Activated CD8-positive, alpha-beta T cell treated with anti-CD3 and anti-CD28 coated beads, Interleukin-2, amount 10 ng/mL, durations not matched to agents 7 days and 5 days (primary cell): Measurements from ENCODE around the gene UQCC2. TPM values are rescaled to one million over a fixed set of nuclear protein-coding genes. Genes with fewer than 3 reads are reported as not detected.

Experiments used
- ATAC-seq: fragments of 150-1000 bp; cut with Tn5 transposase; one replicate; pipeline ENCODE4 v1.10.0; 2021; ENCODE audit warnings: moderate library complexity
- CTCF ChIA-PET: fragments of 350-600 bp; sonication (Branson Sonifier 250); formaldehyde crosslinking; loops from one replicate; lab custom pipeline; 2021; ENCODE audit warnings: antibody characterized with exemption; lab: Charles Lee
- POLR2A ChIA-PET: fragments of 350-600 bp; sonication (Branson Sonifier 250); formaldehyde crosslinking; loops from one replicate; lab custom pipeline; 2021; ENCODE audit warnings: antibody characterized with exemption; lab: Charles Lee
- DNase-seq: peaks from one replicate; pipeline ENCODE4 v3.0.0-alpha.2; 2020
- H3K27ac Mint-ChIP-seq: one replicate; pipeline ENCODE4 v1.8.0; 2021; ENCODE audit warnings: mild to moderate bottlenecking, mixed read lengths
- H3K27me3 Mint-ChIP-seq: one replicate; pipeline ENCODE4 v1.8.0; 2021; ENCODE audit warnings: low read depth, mixed read lengths
- H3K36me3 Mint-ChIP-seq: one replicate; pipeline ENCODE4 v1.8.0; 2021; ENCODE audit warnings: low read depth, mixed read lengths
- H3K4me1 Mint-ChIP-seq: one replicate; pipeline ENCODE4 v1.8.0; 2021; ENCODE audit warnings: low read depth, mixed read lengths
- H3K4me3 Mint-ChIP-seq: one replicate; pipeline ENCODE4 v1.8.0; 2021; ENCODE audit warnings: mild to moderate bottlenecking, mixed read lengths
- H3K9me3 Mint-ChIP-seq: one replicate; pipeline ENCODE4 v1.8.0; 2022; ENCODE audit warnings: mixed read lengths; ENCODE audit not compliant: insufficient read depth
- total RNA-seq, 2 experiments: library from RNA; stranded (reverse); gene quantifications; one replicate each; pipeline ENCODE4 v1.2.3, GENCODE V29; 2021

Gene UQCC2
- total RNA-seq, 2 experiments from 2014 or later = 88.1 to 89.6 TPM

DNA sequence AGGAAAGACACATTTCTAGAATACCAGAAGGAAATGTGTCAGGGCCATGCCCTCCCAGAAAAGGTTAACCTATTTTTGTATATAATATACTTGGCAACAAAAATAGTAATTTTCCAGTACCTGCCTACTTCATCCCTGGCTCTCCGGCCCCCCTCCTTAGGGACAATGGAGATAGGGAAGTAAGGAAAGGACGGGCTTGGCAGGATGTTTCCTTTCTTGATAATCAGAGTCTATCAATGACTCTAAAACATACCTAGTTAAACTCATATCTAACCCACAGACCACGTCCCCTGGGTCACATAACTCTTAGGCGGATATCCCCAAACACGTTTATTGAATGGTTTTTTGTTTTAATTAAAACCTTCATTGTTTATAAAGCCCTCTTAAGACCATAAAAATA lies 11.8 kb downstream of the UQCC2 start:
- Mint-ChIP-seq H3K36me3 (peaks cover 57% of the 10 kb centered on the region), H3K27me3 (no peaks in the 10 kb centered on the region), H3K4me1 (peaks cover 56% of the 10 kb centered on the region), H3K4me3 (no peak overlapping the region), H3K9me3 (no peaks in the 10 kb centered on the region), H3K27ac (peak overlapping the region; percentile 40)
- DNase-seq (no peak), ATAC-seq (no peak)
- ChIA-PET POLR2A (interaction anchor here (1.1 to 2.0 kb wide), 3 partner anchors 11 to 115 kb away, joined by 3 to 7 read pairs (median 5); partner anchors contain the start of genes ITPR3 and UQCC2), CTCF (interaction anchor here (0.7 to 2.7 kb wide), 23 partner anchors 9 to 167 kb away, joined by 3 to 51 read pairs (median 6); partner anchors contain the start of genes BAK1, ITPR3 and UQCC2)

DNA sequence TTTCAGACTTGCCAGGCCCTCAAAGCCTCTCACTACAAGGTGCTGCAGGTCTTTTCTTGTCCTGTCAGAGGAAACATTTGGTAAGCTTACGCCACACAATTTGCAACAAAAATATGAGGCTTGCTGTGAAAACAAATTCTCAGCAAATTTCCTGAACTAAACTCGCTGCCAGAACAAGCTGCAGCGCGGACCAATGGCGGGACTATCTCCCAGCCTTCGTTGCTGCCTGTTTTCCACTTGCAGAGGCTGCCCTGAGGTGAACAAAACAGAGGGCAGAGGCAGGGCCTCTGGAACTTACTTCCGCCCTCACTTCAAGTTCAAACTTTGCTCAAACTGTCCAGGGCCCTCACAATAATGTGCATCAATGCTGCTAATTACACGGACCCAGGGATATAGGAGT lies 12.4 kb downstream of the UQCC2 start:
- ATAC-seq (no peak), DNase-seq (no peak)
- Mint-ChIP-seq H3K4me1 (peaks cover 62% of the 10 kb centered on the region), H3K9me3 (no peaks in the 10 kb centered on the region), H3K27me3 (no peaks in the 10 kb centered on the region), H3K4me3 (no peak overlapping the region), H3K27ac (peak overlapping the region; percentile 31), H3K36me3 (peaks cover 59% of the 10 kb centered on the region)
- ChIA-PET POLR2A (no interaction called here), CTCF (no interaction called here)

GRCh38 chr6:33698494-33698893 lies 13.0 kb downstream of the UQCC2 start:
- H3K27ac Mint-ChIP-seq = peak overlapping the region; percentile 39
- ChIA-PET POLR2A (no interaction called here), CTCF (no interaction called here)
- H3K36me3 Mint-ChIP-seq = peaks cover 62% of the 10 kb centered on the region
- no peak for DNase-seq
- H3K4me1 Mint-ChIP-seq = peaks cover 67% of the 10 kb centered on the region
- ATAC-seq = no peak
- no peaks in the 10 kb centered on the region for H3K27me3 Mint-ChIP-seq
- no peaks in the 10 kb centered on the region for H3K9me3 Mint-ChIP-seq
- no peak overlapping the region for H3K4me3 Mint-ChIP-seq

- ChIA-PET POLR2A (interaction anchor here (1.4 to 1.6 kb wide), 2 partner anchors 13 to 77 kb away, joined by 3 to 6 read pairs; partner anchors contain the start of genes ITPR3 and UQCC2), CTCF (interaction anchor here (1.0 to 1.6 kb wide), 7 partner anchors 8 to 119 kb away, joined by 4 to 10 read pairs (median 5); partner anchors contain the start of gene UQCC2)
- ATAC-seq (no peak), DNase-seq (no peak)
- Mint-ChIP-seq H3K27ac (peak overlapping the region; percentile 92), H3K4me3 (no peak overlapping the region), H3K9me3 (no peaks in the 10 kb centered on the region), H3K36me3 (peaks cover 67% of the 10 kb centered on the region), H3K4me1 (peaks cover 73% of the 10 kb centered on the region), H3K27me3 (no peaks in the 10 kb centered on the region)
Observed at GRCh38 chr6:33697845-33698244, 13.7 kb downstream of the UQCC2 start.

- CTCF ChIA-PET = interaction anchor here (0.8 to 1.6 kb wide), 11 partner anchors 9 to 118 kb away, joined by 3 to 10 read pairs (median 5); partner anchors contain the start of genes ITPR3 and UQCC2
- Mint-ChIP-seq H3K27me3 (no peaks in the 10 kb centered on the region), H3K4me3 (peak overlapping the region; percentile 54), H3K36me3 (peaks cover 76% of the 10 kb centered on the region), H3K27ac (peak overlapping the region; percentile 92), H3K9me3 (no peaks in the 10 kb centered on the region), H3K4me1 (peaks cover 81% of the 10 kb centered on the region)
- POLR2A ChIA-PET = interaction anchor here (0.7 to 1.6 kb wide), 4 partner anchors 13 to 192 kb away, joined by 3 to 6 read pairs (median 3); partner anchors contain the start of genes ITPR3 and UQCC2
- ATAC-seq (peak; percentile 40), DNase-seq (peak; percentile 71)
Observed at GRCh38 chr6:33696548-33697518, 14.7 kb downstream of the UQCC2 start.

DNA sequence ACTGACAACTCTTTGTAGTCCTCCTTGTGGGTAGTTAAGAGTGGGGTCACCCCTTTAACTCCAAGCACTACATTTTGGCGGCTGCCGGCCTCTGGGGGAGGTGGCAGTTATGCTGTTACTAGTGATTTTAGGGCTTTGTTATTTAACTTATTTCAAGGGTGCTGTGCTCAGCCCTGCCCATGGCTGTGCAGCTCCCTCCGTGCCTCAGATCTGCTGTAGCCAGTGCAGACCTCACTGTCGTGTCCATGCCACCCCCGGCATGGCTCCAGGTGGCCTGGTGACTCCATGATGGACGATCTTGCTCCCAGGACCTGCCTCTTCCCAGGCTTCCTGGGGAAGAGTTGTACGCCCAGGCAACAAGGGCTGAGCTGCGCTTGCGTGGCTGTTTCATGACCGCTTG lies 15.4 kb downstream of the UQCC2 start:
- CTCF ChIA-PET = interaction anchor here (1.0 to 3.3 kb wide), 4 partner anchors 15 to 109 kb away, joined by 3 to 19 read pairs (median 6); partner anchors contain the start of genes ITPR3 and UQCC2
- no peaks in the 10 kb centered on the region for H3K9me3 Mint-ChIP-seq
- H3K36me3 Mint-ChIP-seq = peaks cover 76% of the 10 kb centered on the region
- no peaks in the 10 kb centered on the region for H3K27me3 Mint-ChIP-seq
- peak overlapping the region; percentile 92 for H3K27ac Mint-ChIP-seq
- peak overlapping the region; percentile 54 for H3K4me3 Mint-ChIP-seq
- H3K4me1 Mint-ChIP-seq = peaks cover 89% of the 10 kb centered on the region
- POLR2A ChIA-PET = interaction anchor here (1.0 kb wide), 1 partner anchor 75 kb away, joined by 3 read pairs; the partner anchor contains the start of gene ITPR3
- DNase-seq = no peak
- no peak for ATAC-seq

- ChIA-PET CTCF (interaction anchor here (1.0 to 3.3 kb wide), 7 partner anchors 10 to 116 kb away, joined by 3 to 19 read pairs (median 4); partner anchors contain the start of genes BAK1, ITPR3 and UQCC2), POLR2A (interaction anchor here (1.0 to 2.2 kb wide), 2 partner anchors 12 to 74 kb away, joined by 3 to 8 read pairs; partner anchors contain the start of gene ITPR3)
- Mint-ChIP-seq H3K27ac (peak overlapping the region; percentile 92), H3K36me3 (peaks cover 79% of the 10 kb centered on the region), H3K4me1 (peaks cover 93% of the 10 kb centered on the region), H3K27me3 (no peaks in the 10 kb centered on the region), H3K9me3 (no peaks in the 10 kb centered on the region), H3K4me3 (no peak overlapping the region)
- no peak for ATAC-seq
- no peak for DNase-seq
Observed at GRCh38 chr6:33695451-33695887, 16.0 kb downstream of the UQCC2 start.

DNA sequence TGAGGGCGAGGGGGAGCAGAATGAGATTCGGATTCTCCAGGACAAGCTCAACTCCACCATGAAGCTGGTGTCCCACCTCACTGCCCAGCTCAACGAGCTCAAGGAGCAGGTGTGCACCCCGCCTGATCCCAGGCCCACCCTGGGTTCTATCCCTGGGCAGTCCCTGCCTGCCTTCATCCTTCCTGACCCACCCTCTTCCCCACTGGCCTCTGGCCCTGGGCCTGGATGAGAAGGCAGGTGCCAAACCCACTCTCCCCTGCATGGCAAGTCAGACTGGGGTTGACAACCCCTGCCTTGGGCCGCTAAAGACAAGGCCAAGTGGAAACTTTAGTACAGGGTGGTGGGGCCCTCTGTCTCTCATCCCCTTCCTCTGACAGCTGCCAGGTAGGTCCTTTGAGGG lies 16.5 kb downstream of the UQCC2 start:
- H3K4me1 Mint-ChIP-seq = peaks cover 88% of the 10 kb centered on the region
- POLR2A ChIA-PET = interaction anchor here (0.7 to 2.2 kb wide), 3 partner anchors 12 to 78 kb away, joined by 3 to 8 read pairs (median 6); partner anchors contain the start of gene ITPR3
- H3K36me3 Mint-ChIP-seq = peaks cover 78% of the 10 kb centered on the region
- H3K4me3 Mint-ChIP-seq = no peak overlapping the region
- DNase-seq = no peak
- no peaks in the 10 kb centered on the region for H3K27me3 Mint-ChIP-seq
- no peaks in the 10 kb centered on the region for H3K9me3 Mint-ChIP-seq
- CTCF ChIA-PET = interaction anchor here (1.0 to 3.3 kb wide), 11 partner anchors 11 to 264 kb away, joined by 3 to 19 read pairs (median 4); partner anchors contain the start of genes BAK1, ITPR3 and UQCC2
- peak overlapping the region; percentile 92 for H3K27ac Mint-ChIP-seq
- ATAC-seq = no peak

DNA sequence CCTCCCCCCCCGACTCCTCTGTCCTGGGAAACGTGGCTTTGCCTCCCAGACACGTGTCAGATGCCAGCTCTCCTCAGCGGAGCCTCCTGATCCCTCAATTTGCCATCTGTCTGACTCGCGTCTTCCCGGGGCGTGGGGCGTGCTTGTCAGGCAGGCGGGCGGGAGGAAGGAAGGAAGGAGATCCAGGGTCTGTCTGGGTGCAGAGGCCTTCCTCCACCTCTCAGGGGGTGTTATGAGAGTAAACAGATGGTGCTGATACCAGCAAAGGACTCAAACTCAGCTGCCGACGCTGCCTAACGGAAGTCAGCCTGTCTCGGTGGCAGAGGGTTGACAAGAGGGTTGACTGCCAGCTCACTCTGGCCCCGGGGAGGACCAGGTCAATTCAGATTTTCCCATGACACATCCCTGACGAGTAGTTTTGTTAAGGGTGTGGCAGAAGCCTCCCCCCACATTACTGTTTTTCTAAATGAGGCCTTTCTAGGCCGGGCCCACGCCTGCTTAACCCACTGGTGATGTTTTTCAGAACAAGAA lies 17.0 kb downstream of the UQCC2 start:
- no peaks in the 10 kb centered on the region for H3K27me3 Mint-ChIP-seq
- ChIA-PET POLR2A (interaction anchor here (0.7 to 2.2 kb wide), 3 partner anchors 11 to 78 kb away, joined by 3 to 8 read pairs (median 6); partner anchors contain the start of gene ITPR3), CTCF (interaction anchor here (1.0 to 5.3 kb wide), 12 partner anchors 11 to 263 kb away, joined by 3 to 19 read pairs (median 4); partner anchors contain the start of genes BAK1, ITPR3 and UQCC2)
- peak; percentile 70 for DNase-seq
- peak; percentile 64 for ATAC-seq
- peak overlapping the region; percentile 49 for H3K4me3 Mint-ChIP-seq
- no peaks in the 10 kb centered on the region for H3K9me3 Mint-ChIP-seq
- peaks cover 84% of the 10 kb centered on the region for H3K4me1 Mint-ChIP-seq
- H3K27ac Mint-ChIP-seq = peak overlapping the region; percentile 92
- peaks cover 79% of the 10 kb centered on the region for H3K36me3 Mint-ChIP-seq

DNA sequence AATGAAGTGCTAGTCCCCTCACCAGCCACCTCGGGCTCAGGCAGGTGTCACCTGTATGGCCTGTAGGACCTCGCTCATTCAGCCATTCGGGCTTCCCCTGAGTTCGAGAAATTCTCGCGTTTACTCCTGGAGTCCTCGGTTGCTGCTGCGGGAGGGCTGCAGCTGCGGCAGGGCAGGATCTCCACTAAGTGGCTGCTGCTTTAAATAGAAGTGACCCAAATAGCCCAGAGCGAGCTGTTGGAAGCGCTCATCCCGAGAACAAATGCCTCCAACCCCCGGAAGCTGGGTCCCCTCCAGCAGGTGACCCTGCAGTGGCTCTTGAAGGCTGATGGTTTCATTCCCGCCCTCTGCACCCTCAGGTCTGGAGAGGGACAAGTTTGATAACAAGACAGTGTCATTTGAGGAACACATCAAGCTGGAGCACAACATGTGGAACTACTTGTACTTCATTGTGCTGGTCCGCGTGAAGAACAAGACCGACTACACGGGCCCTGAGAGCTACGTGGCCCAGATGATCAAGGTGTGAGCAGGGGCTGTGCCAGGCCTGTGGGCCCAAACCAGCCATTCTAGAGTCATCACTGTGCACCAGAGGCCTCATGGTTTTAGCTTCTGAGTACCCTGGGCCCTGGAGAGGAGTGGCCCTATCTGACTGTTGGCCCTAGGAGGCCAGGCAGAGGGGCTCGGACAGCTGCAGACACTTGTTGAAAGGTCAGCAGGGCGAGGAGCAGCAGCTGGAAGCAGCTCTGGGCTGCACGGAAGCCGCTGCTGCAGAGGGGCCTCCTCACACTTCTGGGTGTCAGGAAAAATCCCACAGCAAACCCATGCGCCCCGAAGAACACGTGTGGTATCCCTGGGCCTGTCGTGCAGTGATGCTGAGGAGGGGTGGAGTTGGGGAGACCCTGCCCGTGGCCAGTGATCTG lies 18.1 kb downstream of the UQCC2 start:
- peak overlapping the region; percentile 94 for H3K27ac Mint-ChIP-seq
- ATAC-seq = no peak
- H3K27me3 Mint-ChIP-seq = no peaks in the 10 kb centered on the region
- DNase-seq = no peak
- no peak overlapping the region for H3K4me3 Mint-ChIP-seq
- no peaks in the 10 kb centered on the region for H3K9me3 Mint-ChIP-seq
- H3K36me3 Mint-ChIP-seq = peaks cover 82% of the 10 kb centered on the region
- ChIA-PET POLR2A (interaction anchor here (0.7 to 2.2 kb wide), 4 partner anchors 10 to 114 kb away, joined by 3 to 8 read pairs (median 4); partner anchors contain the start of genes BAK1 and ITPR3), CTCF (interaction anchor here (1.0 to 5.3 kb wide), 9 partner anchors 15 to 114 kb away, joined by 3 to 19 read pairs (median 6); partner anchors contain the start of genes BAK1, ITPR3 and UQCC2)
- peaks cover 78% of the 10 kb centered on the region for H3K4me1 Mint-ChIP-seq
